Parathyroid adenoma (tissue), 2 donors: ENCODE data around the gene DMD.

Experiments used
- H2AFZ ChIP-seq: fragments of 300-600 bp; sonication (generic); one replicate; pipeline ENCODE4 v1.7.0; 2017; ENCODE audit warnings: antibody characterized with exemption, mild to moderate bottlenecking
- H3K27ac ChIP-seq: fragments of 300-600 bp; sonication (generic); one replicate; pipeline ENCODE4 v1.7.0; 2017
- H3K27me3 ChIP-seq: fragments of 300-600 bp; sonication (generic); one replicate; pipeline ENCODE4 v1.7.0; 2017; ENCODE audit warnings: low read length; ENCODE audit not compliant: control insufficient read depth, insufficient read depth
- H3K36me3 ChIP-seq: fragments of 300-600 bp; sonication (generic); one replicate; pipeline ENCODE4 v1.7.0; 2017; ENCODE audit warnings: low read length; ENCODE audit not compliant: control insufficient read depth, insufficient read depth
- H3K4me1 ChIP-seq: fragments of 300-600 bp; sonication (generic); one replicate; pipeline ENCODE4 v1.7.0; 2017; ENCODE audit warnings: control low read depth
- H3K4me2 ChIP-seq: fragments of 300-600 bp; sonication (generic); one replicate; pipeline ENCODE4 v1.7.0; 2017; ENCODE audit warnings: low read length
- H3K4me3 ChIP-seq: fragments of 300-600 bp; sonication (generic); one replicate; pipeline ENCODE4 v1.7.0; 2017; ENCODE audit warnings: low read depth, low read length
- H3K79me2 ChIP-seq: fragments of 300-600 bp; sonication (generic); one replicate; pipeline ENCODE4 v1.7.0; 2017; ENCODE audit warnings: control low read depth
- H3K9ac ChIP-seq: fragments of 300-600 bp; sonication (generic); one replicate; pipeline ENCODE4 v1.7.0; 2017; ENCODE audit warnings: mild to moderate bottlenecking
- H3K9me3 ChIP-seq: fragments of 300-600 bp; sonication (generic); one replicate; pipeline ENCODE4 v1.7.0; 2017; ENCODE audit warnings: low read length; ENCODE audit not compliant: control insufficient read depth
- TF ChIP-seq, protein P1 (sequence below): fragments of 300-600 bp; sonication (generic); IDR thresholded peaks from one replicate; pipeline ENCODE4 v1.7.0; 2017; ENCODE audit warnings: antibody characterized with exemption, mild to moderate bottlenecking
- donor health status: primary hyperparathyroidism.

DMD gene

DNA sequence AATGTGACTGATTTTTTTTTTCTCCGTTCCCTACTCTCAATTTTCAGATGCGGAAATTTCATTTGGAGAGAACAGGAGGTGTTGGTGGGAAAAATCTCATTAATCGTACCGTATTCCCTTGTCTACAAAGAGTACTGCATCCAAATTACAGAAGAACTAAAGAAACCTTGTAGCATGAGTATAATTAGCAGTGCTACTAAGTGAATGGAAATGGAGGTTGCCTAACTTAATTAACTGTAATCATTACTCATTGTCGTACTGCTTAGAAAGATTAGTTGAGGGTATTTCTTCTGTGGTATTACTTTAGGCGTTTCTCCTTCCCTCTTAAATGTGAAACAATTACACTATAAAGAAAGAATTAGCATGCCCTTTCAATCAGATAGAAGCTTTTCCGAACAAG, 81.7 kb downstream of the DMD start:
- H3K9ac ChIP-seq = no peak overlapping the region
- H3K4me1 ChIP-seq = no peaks in the 10 kb centered on the region
- no peaks in the 10 kb centered on the region for H3K36me3 ChIP-seq
- no peaks in the 10 kb centered on the region for H3K9me3 ChIP-seq
- no peaks in the 10 kb centered on the region for H3K27me3 ChIP-seq
- no peak overlapping the region for H3K4me2 ChIP-seq
- H2AFZ ChIP-seq = no peak overlapping the region
- no peaks in the 10 kb centered on the region for H3K79me2 ChIP-seq
- TF ChIP-seq, protein P1, sequence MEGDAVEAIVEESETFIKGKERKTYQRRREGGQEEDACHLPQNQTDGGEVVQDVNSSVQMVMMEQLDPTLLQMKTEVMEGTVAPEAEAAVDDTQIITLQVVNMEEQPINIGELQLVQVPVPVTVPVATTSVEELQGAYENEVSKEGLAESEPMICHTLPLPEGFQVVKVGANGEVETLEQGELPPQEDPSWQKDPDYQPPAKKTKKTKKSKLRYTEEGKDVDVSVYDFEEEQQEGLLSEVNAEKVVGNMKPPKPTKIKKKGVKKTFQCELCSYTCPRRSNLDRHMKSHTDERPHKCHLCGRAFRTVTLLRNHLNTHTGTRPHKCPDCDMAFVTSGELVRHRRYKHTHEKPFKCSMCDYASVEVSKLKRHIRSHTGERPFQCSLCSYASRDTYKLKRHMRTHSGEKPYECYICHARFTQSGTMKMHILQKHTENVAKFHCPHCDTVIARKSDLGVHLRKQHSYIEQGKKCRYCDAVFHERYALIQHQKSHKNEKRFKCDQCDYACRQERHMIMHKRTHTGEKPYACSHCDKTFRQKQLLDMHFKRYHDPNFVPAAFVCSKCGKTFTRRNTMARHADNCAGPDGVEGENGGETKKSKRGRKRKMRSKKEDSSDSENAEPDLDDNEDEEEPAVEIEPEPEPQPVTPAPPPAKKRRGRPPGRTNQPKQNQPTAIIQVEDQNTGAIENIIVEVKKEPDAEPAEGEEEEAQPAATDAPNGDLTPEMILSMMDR = no peak
- H3K4me3 ChIP-seq = no peak overlapping the region
- no peak overlapping the region for H3K27ac ChIP-seq

DNA sequence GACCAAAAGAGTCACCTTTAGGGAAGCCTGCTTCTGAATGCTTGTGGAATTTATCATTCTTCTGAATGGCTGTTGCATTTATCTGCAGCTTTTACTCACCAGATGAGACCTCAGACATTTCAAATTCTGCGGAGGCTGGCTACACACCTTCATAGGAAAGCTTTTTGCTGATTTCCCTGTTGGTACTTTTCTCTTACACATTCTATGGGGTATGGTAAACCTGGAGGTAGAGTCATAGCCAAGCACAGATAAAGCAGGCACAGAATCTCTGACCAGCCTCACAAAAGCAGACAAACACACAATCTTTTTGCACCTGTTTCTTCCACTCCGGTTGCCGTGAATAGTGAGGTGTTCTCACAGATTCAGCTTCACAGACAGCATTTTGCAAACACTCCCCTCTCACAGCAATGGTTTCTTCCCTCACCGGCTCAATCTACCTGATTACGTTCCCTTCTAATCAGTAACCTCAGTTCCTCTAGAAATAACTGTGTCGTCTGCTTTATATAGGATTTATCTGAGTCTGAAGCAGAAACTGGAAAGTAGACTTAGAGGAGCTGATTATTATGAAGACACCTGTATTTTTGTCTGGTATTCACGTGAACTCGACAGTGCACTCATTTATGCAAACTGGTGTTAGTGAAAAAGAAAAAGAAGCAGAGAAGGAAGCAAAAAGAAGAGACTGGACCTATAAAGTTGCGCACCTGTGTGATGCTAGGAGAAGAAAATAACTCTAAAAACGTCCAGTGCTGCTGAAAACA, 83.1 kb downstream of the DMD start:
- Histone ChIP-seq H3K79me2 (no peaks in the 10 kb centered on the region), H2AFZ (peak overlapping the region; percentile 46), H3K4me3 (peak overlapping the region; percentile 25), H3K9ac (no peak overlapping the region), H3K36me3 (no peaks in the 10 kb centered on the region), H3K27ac (no peak overlapping the region), H3K4me2 (peak overlapping the region; percentile 49), H3K9me3 (no peaks in the 10 kb centered on the region), H3K27me3 (no peaks in the 10 kb centered on the region), H3K4me1 (no peaks in the 10 kb centered on the region)
- TF ChIP-seq, protein P1 = no peak

DNA sequence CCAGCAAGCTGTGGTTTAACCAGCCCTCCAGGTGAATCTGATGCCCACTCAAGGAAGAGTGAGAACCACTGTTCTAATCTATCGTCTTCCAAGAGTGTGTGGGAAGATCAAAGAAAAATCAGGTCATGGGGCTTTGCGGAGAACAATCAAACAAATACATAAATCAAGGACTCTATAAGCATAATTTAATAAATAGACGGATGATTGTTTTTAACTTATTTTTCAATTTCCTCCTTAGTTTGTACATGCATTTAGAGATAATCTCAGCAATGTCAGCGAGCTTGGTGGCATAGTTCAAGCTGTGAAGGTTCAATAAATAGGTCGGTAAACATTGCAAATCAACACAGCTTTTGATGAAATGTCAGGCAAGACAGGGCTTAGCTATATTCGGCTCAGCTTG, 84.9 kb downstream of the DMD start:
- H3K36me3 ChIP-seq = no peaks in the 10 kb centered on the region
- H3K9me3 ChIP-seq = no peaks in the 10 kb centered on the region
- TF ChIP-seq, protein P1 = no peak
- no peak overlapping the region for H2AFZ ChIP-seq
- H3K27ac ChIP-seq = no peak overlapping the region
- H3K79me2 ChIP-seq = no peaks in the 10 kb centered on the region
- H3K27me3 ChIP-seq = no peaks in the 10 kb centered on the region
- H3K9ac ChIP-seq = no peak overlapping the region
- no peak overlapping the region for H3K4me2 ChIP-seq
- H3K4me3 ChIP-seq = no peak overlapping the region
- H3K4me1 ChIP-seq = no peaks in the 10 kb centered on the region

DNA sequence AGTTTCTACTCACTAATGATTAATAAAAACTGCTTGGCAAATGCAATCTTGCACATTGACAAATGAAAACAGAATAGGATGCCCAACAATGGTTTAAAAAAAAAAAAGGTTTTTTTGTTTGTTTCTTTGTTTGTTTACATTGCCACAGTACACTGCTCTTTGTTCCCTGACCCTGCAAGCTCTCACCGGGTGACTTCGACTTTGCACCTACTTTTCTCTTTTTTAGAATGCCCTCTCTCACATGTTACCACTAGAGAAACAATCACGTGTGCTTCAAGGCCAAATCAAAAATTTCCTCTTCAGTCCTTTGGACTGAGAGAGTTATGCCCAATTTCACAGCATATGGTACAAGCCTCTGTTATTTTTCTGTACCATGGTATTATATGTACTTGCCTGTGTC, 101.5 kb downstream of the DMD start:
- Histone ChIP-seq H3K27ac (no peak overlapping the region), H3K36me3 (no peaks in the 10 kb centered on the region), H3K9ac (no peak overlapping the region), H3K27me3 (no peaks in the 10 kb centered on the region), H2AFZ (no peak overlapping the region), H3K4me1 (no peaks in the 10 kb centered on the region), H3K79me2 (no peaks in the 10 kb centered on the region), H3K4me2 (no peak overlapping the region), H3K9me3 (no peaks in the 10 kb centered on the region), H3K4me3 (no peak overlapping the region)
- TF ChIP-seq, protein P1 = no peak

DNA sequence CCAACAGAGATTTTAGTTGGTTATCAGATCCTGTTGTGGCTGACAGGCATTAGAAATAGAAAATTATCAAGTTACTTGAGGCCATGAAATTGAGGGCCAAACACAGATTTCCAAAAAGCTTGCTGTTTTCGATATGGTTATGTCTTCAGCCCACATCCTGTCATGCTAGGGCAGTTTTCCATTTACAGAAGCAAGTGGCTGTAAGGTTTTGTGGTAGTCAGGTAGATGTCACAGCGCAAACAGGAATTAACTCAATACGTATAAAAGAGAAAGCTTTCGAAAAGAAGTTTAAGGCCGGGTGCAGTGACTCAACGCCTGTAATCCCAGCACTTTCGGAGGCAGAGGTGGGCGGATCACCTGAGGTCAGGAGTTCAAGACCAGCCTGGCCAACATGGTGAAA, 104.6 kb downstream of the DMD start:
- TF ChIP-seq, protein P1 = no peak
- no peak overlapping the region for H2AFZ ChIP-seq

More for the DNA sequence above, 104.6 kb downstream of the DMD start:
- Histone ChIP-seq H3K27me3 (no peaks in the 10 kb centered on the region), H3K36me3 (no peaks in the 10 kb centered on the region), H3K4me2 (no peak overlapping the region), H3K27ac (peak overlapping the region; percentile 49), H3K4me1 (no peaks in the 10 kb centered on the region), H3K4me3 (no peak overlapping the region), H3K79me2 (no peaks in the 10 kb centered on the region), H3K9me3 (no peaks in the 10 kb centered on the region), H3K9ac (no peak overlapping the region)
